Sigmoid colon (tissue), 7 donors: ENCODE results near the gene MAPK12. TPM values are rescaled to one million over a fixed set of nuclear protein-coding genes. Genes with fewer than 3 reads are reported as not detected.

Experiments used
- DNase-seq: peaks from one replicate; pipeline ENCODE4 v3.0.0-alpha.2; 2019
- H3K27ac ChIP-seq, 4 donors: fragments of 200-600 bp; sonication (generic); one replicate each; pipeline ENCODE4 v1.5.1; 2016 to 2019; ENCODE audit warnings: mild to moderate bottlenecking in 1 of 4
- H3K27me3 ChIP-seq, 3 donors: fragments of 200-600 bp; sonication (generic); one replicate each; pipeline ENCODE4 v1.5.1; 2019; ENCODE audit warnings: mild to moderate bottlenecking in 1 of 3
- H3K36me3 ChIP-seq, 4 donors: fragments of 200-600 bp; sonication (generic); one replicate each; pipeline ENCODE4 v1.5.1; 2016 to 2019
- H3K4me1 ChIP-seq, 4 donors: fragments of 200-600 bp; sonication (generic); one replicate each; pipeline ENCODE4 v1.5.1; 2017 to 2019
- H3K4me3 ChIP-seq, 4 donors: fragments of 200-600 bp; sonication (generic); one replicate each; pipeline ENCODE4 v1.5.1; 2017 to 2019; ENCODE audit warnings: mild to moderate bottlenecking in 2 of 4, moderate library complexity in 1 of 4
- H3K9me3 ChIP-seq, 4 donors: fragments of 200-600 bp in 3 of 4; sonication (generic) in 3 of 4; one replicate each; pipeline versions ENCODE4 v1.5.1 to v1.6.1; 2013 to 2019
- CTCF ChIP-seq, 4 experiments: fragments of 450-650 bp in 3 of 4; fragments of 200-600 bp in 1 of 4; IDR thresholded peaks; one replicate each; pipeline ENCODE4 v1.5.1; 2016 to 2019; ENCODE audit warnings: antibody characterized with exemption in 4 of 4, mild to moderate bottlenecking in 3 of 4, moderate library complexity in 2 of 4
- EP300 ChIP-seq, 4 donors: sonication (generic); formaldehyde crosslinking; IDR thresholded peaks; one replicate each; pipeline ENCODE4 v1.6.1; 2017; ENCODE audit warnings: antibody characterized with exemption in 4 of 4
- POLR2A ChIP-seq, 2 donors: fragments of 450-650 bp; IDR thresholded peaks; one replicate each; pipeline ENCODE4 v1.6.1; 2016; ENCODE audit warnings: antibody characterized with exemption in 2 of 2, mild to moderate bottlenecking in 2 of 2, moderate library complexity in 2 of 2
- POLR2AphosphoS5 ChIP-seq, 4 donors: sonication (generic); formaldehyde crosslinking; IDR thresholded peaks; one replicate each; pipeline ENCODE4 v1.6.1; 2017; ENCODE audit warnings: antibody characterized with exemption in 4 of 4
- WGBS, 2 donors: extraction: QIAGEN DNeasy Blood & Tissue Kit; methylation state at CpG; one replicate each; pipeline ENCODE4 v1.1.7; 2013; 5-methylcytosine and 5-hydroxymethylcytosine counted together
- intact Hi-C: fragments of 100-400 bp; cut with DNase I; formaldehyde crosslinking; loops from one replicate; pipeline ENCODE4 v1.15.1; 2023
- polyA plus RNA-seq, 3 donors: library from polyadenylated mRNA; stranded (reverse); fragments of 200-250 nt; gene quantifications; one replicate each; pipeline ENCODE4 v1.2.3, GENCODE V29; 2013
- total RNA-seq, 4 donors: library from RNA; depleted of rRNA; stranded (reverse); fragments of >200 nt; gene quantifications; one replicate each; pipeline ENCODE4 v1.1.0, GENCODE V29; 2016
- donor health status: healthy with polysubstance abuse.
- donor health status: Bipolar disorder and iron deficiency.
- donor health status: healthy.

Gene MAPK12
- total and polyA plus RNA-seq, 7 donors: 0.60 to 10.0 (median 3.9) TPM

- peaks cover 3 to 93% (median 86%) of the 10 kb centered on the region in 4 donors for H3K4me1 ChIP-seq
These were observed 41.1 kb upstream of the MAPK12 start for GRCh38 chr22:50302564-50302963.

DNA sequence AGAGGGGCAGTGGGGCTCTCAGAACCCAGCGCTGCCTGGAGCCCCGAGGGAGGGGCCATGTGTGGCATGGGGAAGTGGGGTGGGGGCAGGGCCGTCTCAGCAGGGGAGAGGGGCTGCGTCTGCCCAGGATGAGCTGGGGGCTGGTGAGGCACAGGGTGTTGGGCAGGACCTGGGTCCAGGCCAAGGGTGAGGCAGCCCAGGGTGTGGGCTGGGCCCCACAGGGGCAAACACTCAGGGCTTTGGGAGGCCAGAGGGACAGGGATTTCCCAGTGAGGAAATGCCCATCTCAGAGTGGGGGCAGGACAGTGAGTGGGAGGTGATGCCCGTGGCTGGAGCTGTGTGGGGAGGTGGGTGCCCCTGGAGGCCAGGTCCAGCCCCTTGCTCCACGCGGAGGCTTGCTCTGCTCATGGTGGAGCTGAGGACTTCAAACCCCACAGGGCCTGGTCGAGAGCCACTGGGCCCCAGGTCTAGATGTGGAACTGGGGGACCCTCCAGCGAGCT is 40.6 kb upstream of the MAPK12 start:
- intact Hi-C loops: loop anchor here (2.0 kb wide), 1 partner anchor 55 kb away; no protein-coding TSS in a partner anchor
- TF ChIP-seq POLR2AphosphoS5 (IDR thresholded peaks at IDR 0.05) (no peak), CTCF (IDR thresholded peaks at IDR 0.05) (no peak)
- H3K4me3 ChIP-seq: no peak overlapping the region
- no peaks in the 10 kb centered on the region for H3K9me3 ChIP-seq
- H3K27me3 ChIP-seq: no peaks in the 10 kb centered on the region
- 25 to 38% methylated on average over 9 of the region's 9 CpGs for WGBS, 2 donors
- H3K36me3 ChIP-seq: no peaks in the 10 kb centered on the region
- H3K27ac ChIP-seq: peak overlapping the region; percentile 89 to 96 (median 90)
- H3K4me1 ChIP-seq: peaks cover 3 to 97% (median 90%) of the 10 kb centered on the region in 4 donors
- DNase-seq: no peak

More at GRCh38 chr22:50302564-50302963, 41.1 kb upstream of the MAPK12 start:
- intact Hi-C loops: loop anchor here (2.0 kb wide), 1 partner anchor 56 kb away; no protein-coding TSS in a partner anchor
- no peak overlapping the region for H3K4me3 ChIP-seq
- no peak for DNase-seq
- H3K9me3 ChIP-seq: no peaks in the 10 kb centered on the region
- H3K27me3 ChIP-seq: no peaks in the 10 kb centered on the region
- peak overlapping the region; percentile 89 to 96 (median 90) for H3K27ac ChIP-seq
- H3K36me3 ChIP-seq: no peaks in the 10 kb centered on the region
- 61% methylated on average over 5 of the region's 5 CpGs for WGBS, 2 donors
- TF ChIP-seq POLR2A (IDR thresholded peaks at IDR 0.05): no peak
- TF ChIP-seq EP300 (IDR thresholded peaks at IDR 0.05): no peak
- TF ChIP-seq CTCF (IDR thresholded peaks at IDR 0.05): no peak
- TF ChIP-seq POLR2AphosphoS5 (IDR thresholded peaks at IDR 0.05): no peak

DNA sequence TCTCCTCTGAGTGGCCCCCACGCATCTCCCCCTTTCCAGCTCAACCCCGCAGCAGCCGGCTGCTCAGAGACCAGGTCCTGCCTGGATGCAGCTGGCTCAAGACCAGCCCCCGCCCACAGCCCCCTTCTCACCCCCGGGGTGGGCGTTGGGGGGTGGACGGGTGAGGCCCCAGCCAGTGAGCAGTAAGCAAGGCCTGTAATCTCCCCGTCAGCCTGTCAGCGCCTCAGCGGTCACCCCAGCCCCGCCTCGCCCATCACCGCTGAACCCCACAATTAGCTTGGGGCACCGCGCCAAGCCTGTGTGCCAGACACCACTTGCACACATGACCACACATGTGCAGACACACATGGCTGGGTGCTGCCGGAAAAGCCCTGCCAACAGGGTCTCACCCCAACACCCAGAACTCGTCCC is 40.1 kb upstream of the MAPK12 start:
- H3K27me3 ChIP-seq: no peaks in the 10 kb centered on the region
- peak overlapping the region in 1 of 4 donors; percentile 6 for H3K4me3 ChIP-seq
- WGBS, 2 donors: 40 to 45% methylated on average over 17 of the region's 17 CpGs
- intact Hi-C loops: no loop called here
- DNase-seq: no peak
- TF ChIP-seq POLR2A (IDR thresholded peaks at IDR 0.05) (no peak), POLR2AphosphoS5 (IDR thresholded peaks at IDR 0.05) (no peak), EP300 (IDR thresholded peaks at IDR 0.05) (no peak), CTCF (IDR thresholded peaks at IDR 0.05) (no peak)
- H3K36me3 ChIP-seq: no peaks in the 10 kb centered on the region
- peaks cover 3 to 98% (median 96%) of the 10 kb centered on the region in 4 donors for H3K4me1 ChIP-seq
- H3K27ac ChIP-seq: peak overlapping the region; percentile 89 to 96 (median 90)
- no peaks in the 10 kb centered on the region for H3K9me3 ChIP-seq

DNA sequence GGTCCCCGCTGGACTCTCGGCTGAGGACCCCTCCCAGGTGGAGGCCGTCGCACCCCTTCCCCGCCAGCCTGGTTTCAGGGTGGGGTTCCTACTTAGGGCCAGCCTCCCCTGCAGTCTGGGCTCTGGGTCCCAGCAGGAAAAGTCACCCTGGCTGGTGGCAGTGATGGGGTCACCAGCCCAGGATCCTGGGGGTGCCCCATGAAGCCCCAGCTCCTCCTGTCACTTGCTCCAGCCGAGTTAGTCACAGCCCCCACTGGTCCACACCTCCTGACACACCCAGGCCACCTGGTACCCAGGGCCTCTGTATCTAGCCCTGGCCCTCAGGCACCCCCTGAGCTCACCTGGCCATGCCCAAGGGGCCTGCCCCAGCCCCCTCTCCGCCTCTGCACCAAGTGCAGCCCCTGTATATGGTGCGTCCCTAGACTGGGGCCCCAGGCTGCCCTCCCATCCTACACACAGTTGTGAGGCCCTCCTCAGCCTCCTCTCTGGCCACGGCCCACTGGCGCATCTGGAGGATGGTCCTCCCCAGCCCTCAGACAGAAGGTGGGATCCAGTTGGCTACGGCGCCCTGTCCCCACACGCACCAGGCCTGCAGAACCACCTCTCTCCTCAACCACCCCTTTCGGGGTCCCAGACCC is 39.3 kb upstream of the MAPK12 start:
- DNase-seq: no peak
- Histone ChIP-seq H3K36me3 (no peaks in the 10 kb centered on the region), H3K27me3 (no peaks in the 10 kb centered on the region), H3K4me1 (peaks cover 3 to 97% (median 94%) of the 10 kb centered on the region in 4 donors), H3K4me3 (peak overlapping the region in 3 of 4 donors; percentile 35 to 40 (median 40)), H3K27ac (peak overlapping the region; percentile 89 to 96 (median 90)), H3K9me3 (no peaks in the 10 kb centered on the region)
- intact Hi-C loops: no loop called here
- TF ChIP-seq EP300 (IDR thresholded peaks at IDR 0.05): no peak
- WGBS, 2 donors: 62 to 82% methylated on average over 14 of the region's 14 CpGs

DNA sequence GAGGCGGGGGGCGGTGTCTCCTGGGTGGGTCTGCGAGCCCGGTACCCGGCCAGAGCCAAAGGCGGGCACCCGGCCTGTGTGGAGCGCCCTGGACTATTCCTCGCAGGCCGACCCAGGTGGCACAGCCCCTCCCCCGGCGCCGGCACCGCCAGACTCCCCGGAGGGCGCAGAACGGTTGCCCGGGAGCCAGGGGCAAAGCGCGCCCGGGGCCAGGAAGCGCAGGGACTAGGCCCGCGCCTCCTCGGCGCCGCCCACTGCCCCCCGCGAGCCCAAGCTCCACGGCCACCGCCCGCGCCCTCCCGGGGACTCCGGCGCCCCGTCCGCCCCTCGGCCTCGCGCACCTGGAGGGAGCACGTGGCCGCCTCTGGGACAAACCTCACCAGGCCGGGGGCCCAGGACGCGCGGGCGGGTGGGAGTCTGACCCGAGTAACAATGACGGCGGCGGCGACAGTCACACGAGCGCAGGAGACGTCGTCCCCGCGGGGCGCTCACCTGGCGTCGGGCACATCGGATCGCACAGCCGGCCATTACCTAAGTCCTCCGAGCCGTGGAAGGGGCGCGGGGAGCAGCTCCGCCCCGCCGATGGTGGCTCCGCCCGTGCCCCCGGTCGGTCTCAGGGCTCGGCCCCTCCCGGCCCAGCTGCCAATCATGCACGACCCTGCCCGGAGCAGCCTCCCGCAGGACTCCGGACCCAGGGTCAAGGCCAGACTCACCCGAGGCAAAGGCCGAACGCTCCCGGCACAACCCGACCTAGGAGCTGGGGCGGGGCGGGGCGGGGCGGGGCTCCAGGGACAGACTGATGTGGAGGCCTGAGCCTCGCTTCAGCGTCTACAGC is 38.5 kb upstream of the MAPK12 start:
- Histone ChIP-seq H3K27me3 (no peaks in the 10 kb centered on the region), H3K9me3 (no peaks in the 10 kb centered on the region), H3K27ac (peak overlapping the region; percentile 33 to 96 (median 90)), H3K4me1 (peaks cover 3 to 93% (median 86%) of the 10 kb centered on the region in 4 donors), H3K36me3 (no peaks in the 10 kb centered on the region), H3K4me3 (peak overlapping the region; percentile 1 to 40 (median 38))
- no peak for DNase-seq
- intact Hi-C loops: no loop called here
- TF ChIP-seq EP300 (IDR thresholded peaks at IDR 0.05): no peak
- TF ChIP-seq CTCF (IDR thresholded peaks at IDR 0.05): no peak
- TF ChIP-seq POLR2A (IDR thresholded peaks at IDR 0.05): no peak
- no peak for TF ChIP-seq POLR2AphosphoS5 (IDR thresholded peaks at IDR 0.05)
- 7 to 30% methylated on average over 93 of the region's 93 CpGs for WGBS, 2 donors
